Mucosa of rectum (tissue), 2 donors: ENCODE results near the gene LUZP1.

Source experiments
- H3K27ac ChIP-seq, 2 donors: one replicate each; pipeline ENCODE4 v1.7.0; 2013; ENCODE audit warnings: inconsistent platforms in 2 of 2, low read depth in 2 of 2, low read length in 2 of 2
- H3K27me3 ChIP-seq, 2 donors: one replicate each; pipeline ENCODE4 v1.7.0; 2013; ENCODE audit warnings: low read length in 2 of 2; ENCODE audit not compliant: control insufficient read depth in 2 of 2, insufficient read depth in 2 of 2
- H3K36me3 ChIP-seq, 2 donors: one replicate each; pipeline ENCODE4 v1.7.0; 2013; ENCODE audit warnings: low read length in 2 of 2; ENCODE audit not compliant: control insufficient read depth in 2 of 2, insufficient read depth in 2 of 2
- H3K4me1 ChIP-seq, 2 donors: one replicate each; pipeline ENCODE4 v1.7.0; 2013; ENCODE audit warnings: low read length in 2 of 2, mild to moderate bottlenecking in 1 of 2; ENCODE audit not compliant: control insufficient read depth in 2 of 2, insufficient read depth in 2 of 2
- H3K4me3 ChIP-seq, 2 donors: one replicate each; pipeline ENCODE4 v1.7.0; 2013; ENCODE audit warnings: low read length in 2 of 2
- H3K9ac ChIP-seq, 2 donors: one replicate each; pipeline ENCODE4 v1.7.0; 2013; ENCODE audit warnings: low read length in 2 of 2, low read depth in 1 of 2, mild to moderate bottlenecking in 1 of 2
- H3K9me3 ChIP-seq, 2 donors: one replicate each; pipeline ENCODE4 v1.7.0; 2013; ENCODE audit warnings: low read length in 2 of 2; ENCODE audit not compliant: control insufficient read depth in 2 of 2
- donor health status: healthy.
- donor health status: Normal muscosa, but diverticular disease.

Gene LUZP1

DNA sequence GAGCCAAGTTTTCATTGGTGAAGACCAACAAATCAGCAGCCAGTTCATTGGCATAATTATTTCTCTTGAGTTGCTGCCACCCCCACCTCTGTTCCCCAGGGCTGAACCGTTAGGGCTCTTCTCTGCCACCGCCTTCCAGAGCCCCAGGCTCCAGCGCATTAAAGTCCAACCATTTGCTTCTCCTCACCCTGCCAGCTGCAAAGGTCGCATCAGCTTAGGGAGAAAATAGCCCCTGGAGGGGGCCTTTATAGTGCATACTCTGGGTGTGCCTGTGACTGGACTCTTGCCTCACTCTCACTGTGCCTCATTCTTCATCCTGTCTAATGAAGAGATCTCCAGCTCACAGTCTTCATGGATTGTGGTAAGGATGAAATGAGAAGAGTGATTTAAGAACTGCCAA, 99.0 kb downstream of the LUZP1 start:
- Histone ChIP-seq H3K27me3 (no peaks in the 10 kb centered on the region), H3K27ac (no peak overlapping the region), H3K36me3 (peaks cover 40 to 49% of the 10 kb centered on the region in 2 donors), H3K9me3 (no peaks in the 10 kb centered on the region), H3K4me3 (no peak overlapping the region), H3K4me1 (no peaks in the 10 kb centered on the region), H3K9ac (no peak overlapping the region)

DNA sequence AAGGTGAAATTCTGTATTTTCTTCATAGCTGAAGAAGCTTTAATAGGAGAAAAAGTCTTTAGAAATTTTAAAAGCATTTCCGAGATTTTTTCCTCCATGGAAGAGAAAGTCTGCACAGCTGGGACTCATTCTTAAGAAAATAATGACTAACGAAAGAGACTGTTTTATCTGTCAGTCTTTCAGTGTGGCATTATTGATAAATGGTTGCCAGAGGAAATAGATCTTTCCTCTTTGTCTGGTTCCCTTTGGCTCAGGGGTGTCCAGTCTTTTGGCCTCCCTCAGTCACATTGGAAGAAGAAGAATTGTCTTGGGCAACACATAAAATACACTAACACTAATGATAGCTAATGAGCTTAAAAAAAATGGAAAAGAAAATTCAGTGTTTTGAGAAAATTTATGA, 99.5 kb downstream of the LUZP1 start:
- no peaks in the 10 kb centered on the region for H3K9me3 ChIP-seq
- H3K27me3 ChIP-seq, result no peaks in the 10 kb centered on the region
- peaks cover 44 to 52% of the 10 kb centered on the region in 2 donors for H3K36me3 ChIP-seq
- H3K4me1 ChIP-seq, result no peaks in the 10 kb centered on the region
- H3K4me3 ChIP-seq, result no peak overlapping the region
- H3K27ac ChIP-seq, result no peak overlapping the region
- no peak overlapping the region for H3K9ac ChIP-seq

DNA sequence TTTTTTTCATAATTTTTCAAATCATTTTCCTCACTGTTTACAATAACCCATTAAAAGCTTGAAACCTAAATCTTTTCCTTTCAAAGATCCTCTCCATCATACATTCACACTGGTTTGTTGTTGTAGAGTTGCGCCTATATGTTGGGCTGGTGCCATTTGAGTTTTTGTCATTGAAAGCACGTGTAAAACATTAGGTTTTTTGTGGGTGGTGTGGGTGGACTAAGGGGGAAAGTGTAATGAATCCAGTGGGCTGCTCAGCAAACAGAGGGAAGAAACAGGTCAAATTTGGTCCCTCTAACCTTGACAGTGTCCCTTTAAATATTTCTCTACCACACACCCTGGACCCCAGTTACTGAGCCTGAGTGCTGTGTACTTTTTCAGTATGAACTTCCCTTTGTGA, 102.6 kb downstream of the LUZP1 start:
- Histone ChIP-seq H3K36me3 (peaks cover 38 to 62% of the 10 kb centered on the region in 2 donors), H3K27me3 (no peaks in the 10 kb centered on the region), H3K4me3 (no peak overlapping the region), H3K9ac (no peak overlapping the region), H3K9me3 (no peaks in the 10 kb centered on the region), H3K4me1 (no peaks in the 10 kb centered on the region), H3K27ac (no peak overlapping the region)

DNA sequence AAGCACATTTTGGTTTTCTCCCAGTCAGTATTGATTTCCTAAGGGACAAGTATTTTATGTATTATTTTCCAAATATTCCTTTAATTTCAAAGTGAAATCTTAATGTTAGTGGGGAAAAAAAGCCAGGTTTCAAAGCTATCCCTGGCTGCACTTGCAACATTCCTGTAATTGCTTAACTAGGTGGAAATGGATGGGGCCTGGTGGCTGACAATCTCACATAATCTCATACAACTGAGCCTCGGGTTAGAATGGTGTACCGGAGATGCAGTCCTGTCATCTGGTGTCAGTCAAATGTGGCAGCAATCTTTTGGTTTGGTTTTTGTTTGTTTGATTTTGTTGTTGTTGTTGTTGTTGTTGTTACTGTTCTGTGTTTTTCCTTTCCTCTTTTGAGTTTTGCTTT, 103.3 kb downstream of the LUZP1 start:
- H3K9me3 ChIP-seq, result no peaks in the 10 kb centered on the region
- no peak overlapping the region for H3K4me3 ChIP-seq
- no peak overlapping the region for H3K9ac ChIP-seq
- H3K36me3 ChIP-seq, result peaks cover 39 to 63% of the 10 kb centered on the region in 2 donors
- H3K27ac ChIP-seq, result no peak overlapping the region
- no peaks in the 10 kb centered on the region for H3K27me3 ChIP-seq
- no peaks in the 10 kb centered on the region for H3K4me1 ChIP-seq

DNA sequence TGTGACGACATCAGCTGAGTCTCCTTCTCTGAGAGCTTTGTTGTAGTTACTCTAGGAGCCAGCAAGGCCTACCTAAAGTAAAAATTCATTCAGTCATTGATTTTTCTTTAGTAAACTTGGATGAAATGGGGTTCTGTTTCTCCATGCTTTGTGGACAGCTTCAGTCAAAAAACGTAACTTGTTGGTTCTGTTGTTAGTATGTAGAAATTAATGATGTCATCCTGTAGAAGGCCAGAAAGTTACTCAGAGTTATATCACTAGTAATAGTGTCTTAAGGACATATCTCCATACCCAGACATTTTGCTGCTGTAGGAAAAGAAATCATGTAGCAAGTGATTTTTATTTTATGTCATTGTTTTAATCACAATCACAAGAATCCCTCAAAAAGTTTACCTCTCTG, 106.4 kb downstream of the LUZP1 start:
- H3K27me3 ChIP-seq, result no peaks in the 10 kb centered on the region
- H3K9ac ChIP-seq, result no peak overlapping the region
- no peaks in the 10 kb centered on the region for H3K9me3 ChIP-seq
- peaks cover 44 to 62% of the 10 kb centered on the region in 2 donors for H3K36me3 ChIP-seq
- H3K4me1 ChIP-seq, result no peaks in the 10 kb centered on the region
- H3K27ac ChIP-seq, result no peak overlapping the region
- no peak overlapping the region for H3K4me3 ChIP-seq

DNA sequence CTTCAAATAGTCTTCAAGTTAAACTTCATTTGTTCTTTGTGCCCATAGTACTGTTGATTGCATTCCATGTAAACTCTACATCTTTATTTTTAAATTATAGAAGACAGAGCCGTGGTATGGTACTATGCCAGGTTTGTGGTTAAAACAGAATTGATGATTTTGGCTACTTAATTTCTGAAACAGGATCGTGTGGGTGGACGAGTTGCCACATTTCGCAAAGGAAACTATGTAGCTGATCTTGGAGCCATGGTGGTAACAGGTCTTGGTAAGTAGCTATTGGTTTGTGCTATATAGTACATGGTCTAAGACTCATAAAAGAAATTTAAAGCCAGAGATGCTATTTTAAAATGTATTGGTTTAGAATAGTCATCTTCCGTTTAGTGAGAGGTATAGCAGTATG, 111.4 kb downstream of the LUZP1 start:
- H3K36me3 ChIP-seq, result peaks cover 44 to 49% of the 10 kb centered on the region in 2 donors

DNA sequence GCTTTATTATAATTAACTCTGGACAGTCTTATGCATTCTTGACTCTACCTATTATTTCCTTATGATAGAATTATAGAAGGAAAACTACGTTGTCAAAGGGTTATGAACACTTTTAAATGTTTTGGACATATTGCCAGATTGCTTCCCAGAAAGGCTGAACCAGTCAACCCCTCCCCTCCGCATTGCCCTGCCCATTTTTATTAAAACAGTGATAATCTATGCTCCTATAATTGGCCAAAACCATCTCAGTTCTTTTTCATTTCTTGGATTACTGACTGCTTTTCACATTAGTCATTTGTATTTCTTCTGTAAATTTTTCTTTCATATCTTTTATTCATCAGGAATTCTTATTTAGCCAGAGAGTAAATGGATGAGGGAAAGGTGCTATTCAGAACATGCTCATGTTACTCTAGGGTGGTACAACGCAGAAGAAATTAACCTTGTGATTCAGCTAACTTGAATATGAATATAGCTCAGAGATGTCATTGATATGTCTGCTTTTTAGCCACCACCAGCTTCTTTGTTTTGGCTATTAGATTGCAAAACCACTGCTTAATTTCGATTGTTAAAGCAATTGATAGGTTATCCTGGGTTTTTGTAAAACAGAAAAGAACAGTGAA, 117.3 kb downstream of the LUZP1 start:
- no peaks in the 10 kb centered on the region for H3K9me3 ChIP-seq
- H3K27ac ChIP-seq, result no peak overlapping the region
- peaks cover 18 to 20% of the 10 kb centered on the region in 2 donors for H3K36me3 ChIP-seq
- no peaks in the 10 kb centered on the region for H3K27me3 ChIP-seq
- no peak overlapping the region for H3K9ac ChIP-seq
- no peak overlapping the region for H3K4me3 ChIP-seq
- peaks cover 0 to 3% of the 10 kb centered on the region in 2 donors for H3K4me1 ChIP-seq

More for the DNA sequence above, 111.4 kb downstream of the LUZP1 start:
- Histone ChIP-seq H3K9ac (no peak overlapping the region), H3K9me3 (no peaks in the 10 kb centered on the region), H3K4me3 (no peak overlapping the region), H3K4me1 (peaks cover 0 to 3% of the 10 kb centered on the region in 2 donors), H3K27me3 (no peaks in the 10 kb centered on the region), H3K27ac (no peak overlapping the region)

DNA sequence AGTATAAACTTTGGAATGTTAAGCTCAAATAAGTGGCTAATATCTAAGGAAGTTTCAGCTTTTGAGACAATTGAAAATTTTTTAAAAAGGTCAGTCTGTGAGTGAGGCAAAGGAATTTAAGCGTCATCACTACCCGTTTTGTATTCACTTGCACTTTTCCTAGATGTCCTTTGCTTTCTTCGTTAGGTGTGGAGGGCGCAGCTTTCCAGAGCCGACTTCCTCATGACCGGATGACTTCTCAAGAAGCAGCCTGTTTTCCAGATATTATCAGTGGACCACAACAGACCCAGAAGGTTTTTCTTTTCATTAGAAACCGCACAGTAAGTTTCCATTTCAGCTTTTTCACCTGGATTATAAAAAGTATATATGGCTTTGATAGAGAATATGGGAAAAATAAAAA, 118.5 kb downstream of the LUZP1 start:
- Histone ChIP-seq H3K9me3 (no peaks in the 10 kb centered on the region), H3K4me3 (no peak overlapping the region), H3K4me1 (peaks cover 0 to 3% of the 10 kb centered on the region in 2 donors), H3K27me3 (no peaks in the 10 kb centered on the region), H3K36me3 (peaks cover 18 to 20% of the 10 kb centered on the region in 2 donors), H3K27ac (no peak overlapping the region), H3K9ac (no peak overlapping the region)

DNA sequence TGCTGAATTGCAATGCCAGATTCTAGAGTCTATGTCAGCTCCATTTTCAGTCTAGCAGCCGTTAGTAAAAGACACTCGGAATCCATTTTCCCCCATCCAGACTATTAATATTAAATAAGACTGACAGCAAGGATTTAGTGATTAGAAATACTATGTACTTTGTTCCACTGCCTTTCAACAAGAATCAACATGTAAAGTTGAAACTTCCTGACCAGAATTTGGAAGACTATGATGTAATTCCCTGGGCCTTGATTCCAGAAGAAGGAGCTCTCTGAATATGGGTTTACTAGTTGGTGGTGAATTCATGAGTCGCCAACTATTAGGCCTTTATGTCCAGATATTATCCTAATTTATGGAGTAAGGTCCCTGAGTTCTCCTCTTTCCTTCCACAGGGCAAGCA, 124.6 kb downstream of the LUZP1 start:
- H3K9me3 ChIP-seq, result no peaks in the 10 kb centered on the region
- no peak overlapping the region for H3K4me3 ChIP-seq
- H3K27me3 ChIP-seq, result no peaks in the 10 kb centered on the region
- H3K4me1 ChIP-seq, result no peaks in the 10 kb centered on the region
- no peak overlapping the region for H3K9ac ChIP-seq
- H3K36me3 ChIP-seq, result no peaks in the 10 kb centered on the region
- H3K27ac ChIP-seq, result no peak overlapping the region

DNA sequence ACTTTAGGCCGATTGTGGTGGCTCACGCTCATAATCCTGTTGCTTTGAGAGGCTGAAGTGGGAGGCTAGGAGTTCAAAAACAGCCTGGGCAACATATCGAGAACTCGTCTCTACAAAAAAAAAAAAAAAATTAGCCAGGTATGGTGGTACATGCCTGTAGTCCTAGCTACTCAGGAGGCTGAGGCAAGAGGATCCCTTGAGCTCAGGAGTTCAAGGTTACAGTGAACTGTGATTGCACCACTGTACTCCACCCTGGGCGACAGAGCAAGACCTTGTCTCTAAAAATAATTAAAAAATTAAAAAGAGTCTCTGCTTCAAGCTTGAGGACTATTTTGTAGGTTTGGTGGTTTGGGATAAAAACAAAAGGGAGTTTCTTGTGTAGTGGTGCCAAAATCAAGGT, 128.1 kb downstream of the LUZP1 start:
- H3K4me1 ChIP-seq, result no peaks in the 10 kb centered on the region
- H3K9ac ChIP-seq, result no peak overlapping the region
- H3K27ac ChIP-seq, result no peak overlapping the region
- H3K36me3 ChIP-seq, result no peaks in the 10 kb centered on the region
- no peaks in the 10 kb centered on the region for H3K9me3 ChIP-seq
- no peaks in the 10 kb centered on the region for H3K27me3 ChIP-seq
- H3K4me3 ChIP-seq, result no peak overlapping the region
